ENCODE results near the gene PHLDA1. TPM values are rescaled to one million over a fixed set of nuclear protein-coding genes. Genes with fewer than 3 reads are reported as not detected.

PHLDA1 gene
- total RNA-seq, 3 donors from 2014 or later (not counting 1 experiment from before 2014, with no cell fraction given), result 11.1 to 24.0 (median 19.1) TPM

DNA sequence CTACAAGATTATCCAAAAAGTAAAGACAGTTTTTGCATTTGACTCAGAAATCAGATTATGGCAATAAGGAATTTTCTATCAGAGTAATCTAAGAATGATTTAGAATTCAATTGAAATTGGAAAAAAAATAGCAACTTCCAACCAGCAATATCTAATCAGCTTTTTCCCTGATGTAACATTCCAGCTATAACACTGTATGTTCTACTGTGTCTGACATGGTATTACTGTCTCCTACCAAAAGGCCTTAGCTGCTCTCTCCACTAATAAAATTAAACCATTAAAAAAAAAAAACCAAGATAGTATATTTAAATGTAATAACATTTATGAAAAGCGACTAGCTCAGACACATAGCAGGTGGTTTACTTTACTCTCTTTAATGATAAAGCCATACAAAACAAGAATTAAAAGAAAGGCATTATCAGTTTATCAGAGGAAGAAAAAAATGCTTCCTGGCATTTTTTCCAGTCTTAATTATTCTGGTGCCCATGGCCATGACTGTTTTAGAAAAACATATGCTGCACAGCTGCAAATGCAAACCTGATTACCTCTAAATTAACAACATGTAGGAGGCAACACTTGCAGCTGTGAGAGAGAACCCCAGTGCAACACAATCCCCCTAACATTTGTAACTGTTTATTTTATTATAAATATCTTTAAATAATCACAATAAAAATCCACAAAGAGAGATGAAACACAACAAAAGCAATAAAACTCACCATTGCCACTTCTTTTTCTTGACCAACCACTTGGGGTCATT is 28.8 kb downstream of the PHLDA1 start:
- Histone ChIP-seq H3K27ac (ENCODE audit: low read length) (no peak overlapping the region), H3K27me3 (ENCODE audit: control insufficient read depth, insufficient read depth, low read length) (no peaks in the 10 kb centered on the region), H3K9me3 (ENCODE audit: control insufficient read depth, insufficient read depth, low read length) (no peaks in the 10 kb centered on the region), H3K4me1 (ENCODE audit: control insufficient read depth, insufficient read depth, low read length) (no peaks in the 10 kb centered on the region), H3K36me3 (ENCODE audit: control insufficient read depth, insufficient read depth, low read length) (no peaks in the 10 kb centered on the region), H3K4me3 (ENCODE audit: low read length) (no peak overlapping the region)
- TF ChIP-seq, protein P1, sequence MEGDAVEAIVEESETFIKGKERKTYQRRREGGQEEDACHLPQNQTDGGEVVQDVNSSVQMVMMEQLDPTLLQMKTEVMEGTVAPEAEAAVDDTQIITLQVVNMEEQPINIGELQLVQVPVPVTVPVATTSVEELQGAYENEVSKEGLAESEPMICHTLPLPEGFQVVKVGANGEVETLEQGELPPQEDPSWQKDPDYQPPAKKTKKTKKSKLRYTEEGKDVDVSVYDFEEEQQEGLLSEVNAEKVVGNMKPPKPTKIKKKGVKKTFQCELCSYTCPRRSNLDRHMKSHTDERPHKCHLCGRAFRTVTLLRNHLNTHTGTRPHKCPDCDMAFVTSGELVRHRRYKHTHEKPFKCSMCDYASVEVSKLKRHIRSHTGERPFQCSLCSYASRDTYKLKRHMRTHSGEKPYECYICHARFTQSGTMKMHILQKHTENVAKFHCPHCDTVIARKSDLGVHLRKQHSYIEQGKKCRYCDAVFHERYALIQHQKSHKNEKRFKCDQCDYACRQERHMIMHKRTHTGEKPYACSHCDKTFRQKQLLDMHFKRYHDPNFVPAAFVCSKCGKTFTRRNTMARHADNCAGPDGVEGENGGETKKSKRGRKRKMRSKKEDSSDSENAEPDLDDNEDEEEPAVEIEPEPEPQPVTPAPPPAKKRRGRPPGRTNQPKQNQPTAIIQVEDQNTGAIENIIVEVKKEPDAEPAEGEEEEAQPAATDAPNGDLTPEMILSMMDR (IDR thresholded peaks at IDR 0.05), result no peak
- Mint-ChIP-seq H3K4me1 (no peaks in the 10 kb centered on the region), H3K27ac (no peak overlapping the region), H3K9me3 (no peaks in the 10 kb centered on the region), H3K27me3 (ENCODE audit: low read depth in 2 of 2) (peaks cover 0 to 10% of the 10 kb centered on the region in 2 donors), H3K4me3 (no peak overlapping the region), H3K36me3 (no peaks in the 10 kb centered on the region)
- intact Hi-C loops (cut with micrococcal nuclease), result no loop called here
- WGBS (ENCODE audit: insufficient coverage), result no CpG with 5 or more reads among the region's 1 CpG
- ATAC-seq (no peak), DNase-seq (no peak)

DNA sequence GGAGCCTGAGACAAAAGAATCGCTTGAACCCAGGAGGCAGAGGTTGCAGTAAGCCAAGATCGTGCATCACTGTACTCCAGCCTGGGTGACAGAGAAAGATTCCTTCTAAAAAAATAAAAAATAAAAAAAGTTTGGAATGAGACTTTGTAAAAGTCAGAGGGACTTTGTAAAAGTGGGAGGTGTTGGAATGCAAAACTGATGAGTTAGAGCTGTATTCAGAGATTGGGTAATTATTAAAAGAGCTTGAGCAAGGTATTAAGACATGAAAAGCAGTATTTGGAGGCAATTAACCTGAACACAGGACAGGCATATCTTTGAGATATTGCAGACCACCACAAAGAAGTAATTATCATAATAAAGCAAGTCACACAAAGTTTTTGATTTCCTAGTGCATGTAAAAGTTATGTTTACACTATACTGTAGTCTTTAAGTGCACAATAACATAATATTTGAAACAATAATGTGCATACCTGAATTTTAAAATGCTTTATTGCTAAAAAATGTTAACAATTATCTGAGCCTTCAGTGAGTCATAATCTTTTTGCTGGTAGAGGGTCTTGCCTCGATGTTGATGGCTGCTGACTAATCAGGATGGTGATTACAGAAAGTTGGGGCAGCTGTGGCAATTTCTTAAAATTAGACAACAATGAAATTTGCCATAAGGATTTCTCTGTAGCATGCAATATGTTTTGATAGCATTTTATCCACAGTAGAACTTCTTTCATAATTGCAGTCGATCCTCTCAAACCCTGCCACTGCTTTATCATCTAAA is 33.1 kb downstream of the PHLDA1 start:
- Mint-ChIP-seq H3K4me1 (no peaks in the 10 kb centered on the region), H3K27ac (no peak overlapping the region), H3K4me3 (no peak overlapping the region), H3K36me3 (no peaks in the 10 kb centered on the region), H3K27me3 (ENCODE audit: low read depth in 2 of 2) (peaks cover 0 to 2% of the 10 kb centered on the region in 2 donors), H3K9me3 (no peaks in the 10 kb centered on the region)
- TF ChIP-seq, protein P1 (IDR thresholded peaks at IDR 0.05), result no peak
- no peak overlapping the region for H3K4me3 ChIP-seq (ENCODE audit: low read length)
- H3K36me3 ChIP-seq (ENCODE audit: control insufficient read depth, insufficient read depth, low read length), result no peaks in the 10 kb centered on the region
- H3K27me3 ChIP-seq (ENCODE audit: control insufficient read depth, insufficient read depth, low read length), result no peaks in the 10 kb centered on the region
- no peaks in the 10 kb centered on the region for H3K9me3 ChIP-seq (ENCODE audit: control insufficient read depth, insufficient read depth, low read length)
- ATAC-seq, result no peak
- DNase-seq, result no peak
- H3K4me1 ChIP-seq (ENCODE audit: control insufficient read depth, insufficient read depth, low read length), result no peaks in the 10 kb centered on the region
- H3K27ac ChIP-seq (ENCODE audit: low read length), result no peak overlapping the region
- WGBS (ENCODE audit: insufficient coverage), result 91% methylated on average over 4 of the region's 4 CpGs
- intact Hi-C loops (cut with micrococcal nuclease), result no loop called here

DNA sequence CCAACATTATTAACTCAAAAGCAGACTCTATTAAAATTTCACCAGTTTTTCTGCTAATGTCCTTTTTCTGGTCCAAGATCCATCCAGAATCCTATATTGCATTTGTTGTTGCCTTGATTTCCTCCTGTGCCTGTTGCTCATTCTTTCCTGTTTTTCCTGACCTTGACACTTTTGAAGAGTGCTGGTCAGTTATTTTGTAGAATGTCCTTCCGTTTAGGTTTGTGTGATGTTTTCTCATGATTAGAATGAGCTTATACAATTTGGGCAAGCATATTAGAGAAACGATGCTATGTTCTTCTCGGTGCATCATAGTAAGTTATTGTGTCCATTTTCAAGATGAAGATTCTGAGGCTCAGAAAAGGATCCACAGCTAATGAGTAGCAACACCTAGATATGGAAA is 33.9 kb downstream of the PHLDA1 start:
- no peaks in the 10 kb centered on the region for H3K36me3 Mint-ChIP-seq
- TF ChIP-seq, protein P1 (IDR thresholded peaks at IDR 0.05), result no peak
- Histone ChIP-seq H3K36me3 (ENCODE audit: control insufficient read depth, insufficient read depth, low read length) (no peaks in the 10 kb centered on the region), H3K27ac (ENCODE audit: low read length) (no peak overlapping the region), H3K4me3 (ENCODE audit: low read length) (no peak overlapping the region), H3K4me1 (ENCODE audit: control insufficient read depth, insufficient read depth, low read length) (no peaks in the 10 kb centered on the region), H3K27me3 (ENCODE audit: control insufficient read depth, insufficient read depth, low read length) (no peaks in the 10 kb centered on the region), H3K9me3 (ENCODE audit: control insufficient read depth, insufficient read depth, low read length) (no peaks in the 10 kb centered on the region)
- H3K4me1 Mint-ChIP-seq, result no peaks in the 10 kb centered on the region
- H3K27me3 Mint-ChIP-seq (ENCODE audit: low read depth in 2 of 2), result peaks cover 0 to 2% of the 10 kb centered on the region in 2 donors
- ATAC-seq (no peak), DNase-seq (no peak)
- 100% methylated on average over 3 of the region's 3 CpGs for WGBS (ENCODE audit: insufficient coverage)
- intact Hi-C loops (cut with micrococcal nuclease), result no loop called here
- no peaks in the 10 kb centered on the region for H3K9me3 Mint-ChIP-seq
- H3K27ac Mint-ChIP-seq, result no peak overlapping the region
- H3K4me3 Mint-ChIP-seq, result no peak overlapping the region

Data from natural killer cell (primary cell).